Activated CD4-positive, CD25-positive, alpha-beta regulatory T cell (primary cell): ENCODE measurements around the gene NTMT1.
"Not testable (repeated sequence)": the region's sequence is repeated elsewhere in the genome, so short reads cannot be mapped to it uniquely, and the experiment has no call there.

Experiments
- DNase-seq, 4 experiments: peaks; one replicate each; lab custom pipeline; 2025; lab: John Stamatoyannopoulos, UW

Gene NTMT1, protein sequence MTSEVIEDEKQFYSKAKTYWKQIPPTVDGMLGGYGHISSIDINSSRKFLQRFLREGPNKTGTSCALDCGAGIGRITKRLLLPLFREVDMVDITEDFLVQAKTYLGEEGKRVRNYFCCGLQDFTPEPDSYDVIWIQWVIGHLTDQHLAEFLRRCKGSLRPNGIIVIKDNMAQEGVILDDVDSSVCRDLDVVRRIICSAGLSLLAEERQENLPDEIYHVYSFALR

DNA sequence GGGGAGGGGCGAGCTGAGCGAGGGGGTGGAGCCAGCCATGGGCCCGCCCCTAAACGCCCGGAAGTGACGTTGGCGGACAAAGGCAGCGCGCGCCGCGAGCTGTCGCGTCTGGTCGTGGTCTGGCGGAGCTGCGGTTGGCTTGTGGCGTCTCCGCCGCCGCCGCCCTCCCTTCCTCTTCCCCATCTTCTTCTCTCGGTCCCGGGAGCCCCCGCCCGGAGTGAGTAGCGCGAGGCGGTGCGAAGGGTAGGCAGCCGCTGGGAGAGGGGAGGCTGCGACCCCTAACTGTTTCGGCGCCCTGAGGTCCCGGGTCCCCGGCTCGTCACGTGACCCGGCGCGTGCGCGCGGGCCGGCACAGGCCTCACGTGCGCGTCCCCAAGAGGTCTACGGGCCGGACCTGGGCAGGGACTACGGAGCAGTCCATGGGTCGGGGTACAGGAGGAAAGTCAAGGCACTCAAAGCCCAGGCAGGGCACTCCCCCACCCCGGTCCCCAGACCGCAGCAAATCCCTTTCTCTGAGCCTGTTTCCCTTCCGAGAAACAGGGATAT, at the start of gene NTMT1:
Gene NTMT1 (plus strand): TSS at position 85 of the 546 bp plus-strand sequence. CDS start 6,541 bp downstream, outside the sequence.
- DNase-seq = peak; percentile 76 to 85 (median 83)

DNA sequence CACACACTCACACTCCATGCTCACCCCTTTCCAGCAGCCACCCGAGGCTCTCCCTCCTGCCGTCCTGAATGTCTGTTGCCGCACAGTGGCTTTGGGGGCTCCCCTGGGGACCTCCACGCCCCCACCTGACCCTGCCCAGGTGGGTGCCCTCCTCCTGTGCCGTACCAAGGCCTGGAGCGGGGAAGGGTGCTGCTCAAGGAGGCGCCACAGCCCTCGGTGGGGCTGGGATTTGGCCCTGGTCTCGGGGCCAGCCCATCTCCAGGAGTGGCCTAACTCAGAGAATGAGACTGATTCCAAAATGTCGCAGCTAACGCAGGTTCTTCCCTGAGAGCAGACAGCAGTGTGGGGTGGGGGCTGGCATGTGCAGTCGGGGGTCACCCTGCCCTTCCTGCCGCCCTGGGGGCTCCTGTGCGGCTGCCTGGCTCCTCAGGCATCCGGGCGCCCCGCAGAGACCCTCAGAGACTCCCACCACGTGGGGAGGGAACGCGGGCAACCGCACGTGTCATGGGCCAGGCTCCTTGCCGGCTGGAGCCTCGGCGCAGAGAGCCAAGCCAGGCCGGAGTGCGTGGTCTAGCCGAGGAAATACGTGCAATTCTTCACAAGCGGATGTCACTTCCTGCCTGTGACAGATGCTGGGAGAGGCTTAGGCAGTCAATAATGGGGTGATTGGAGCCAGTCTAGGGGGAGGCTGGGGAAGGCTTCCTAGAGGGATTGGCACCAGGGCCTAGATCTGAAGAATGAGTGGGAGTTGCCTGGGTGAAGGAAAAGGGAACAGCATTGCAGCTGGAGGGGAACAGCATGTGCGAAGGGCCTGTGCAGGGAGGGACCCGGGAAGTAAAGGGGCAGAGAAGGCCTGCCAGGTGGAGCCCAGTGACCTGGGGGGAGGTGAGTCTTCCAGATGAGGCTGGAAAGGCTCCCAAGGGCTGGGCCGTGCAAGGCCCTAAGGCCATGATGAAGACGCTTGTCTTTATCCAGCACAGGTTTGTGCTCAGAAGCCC, 49.1 kb upstream of the NTMT1 start:
- DNase-seq = no peak

DNA sequence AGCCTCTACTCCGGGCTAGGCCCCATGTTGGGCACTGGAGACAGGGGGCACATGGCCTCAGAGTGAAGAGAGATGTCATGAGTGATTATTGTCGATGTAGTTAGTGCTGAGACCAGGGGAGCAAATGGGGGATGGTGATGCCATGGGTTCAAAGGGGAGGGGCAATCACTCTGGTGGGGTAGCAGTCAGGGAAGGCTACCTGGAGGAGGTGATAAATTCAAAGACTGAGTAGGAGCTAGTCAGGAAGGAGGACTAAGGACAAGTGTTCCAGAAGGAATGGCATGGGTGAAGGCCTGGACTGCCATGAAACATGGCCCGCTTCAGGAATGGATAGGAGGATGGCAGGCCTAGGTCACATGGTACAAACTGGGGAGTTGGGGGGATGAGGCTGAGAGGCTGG, 46.7 kb upstream of the NTMT1 start:
- DNase-seq = no peak

DNA sequence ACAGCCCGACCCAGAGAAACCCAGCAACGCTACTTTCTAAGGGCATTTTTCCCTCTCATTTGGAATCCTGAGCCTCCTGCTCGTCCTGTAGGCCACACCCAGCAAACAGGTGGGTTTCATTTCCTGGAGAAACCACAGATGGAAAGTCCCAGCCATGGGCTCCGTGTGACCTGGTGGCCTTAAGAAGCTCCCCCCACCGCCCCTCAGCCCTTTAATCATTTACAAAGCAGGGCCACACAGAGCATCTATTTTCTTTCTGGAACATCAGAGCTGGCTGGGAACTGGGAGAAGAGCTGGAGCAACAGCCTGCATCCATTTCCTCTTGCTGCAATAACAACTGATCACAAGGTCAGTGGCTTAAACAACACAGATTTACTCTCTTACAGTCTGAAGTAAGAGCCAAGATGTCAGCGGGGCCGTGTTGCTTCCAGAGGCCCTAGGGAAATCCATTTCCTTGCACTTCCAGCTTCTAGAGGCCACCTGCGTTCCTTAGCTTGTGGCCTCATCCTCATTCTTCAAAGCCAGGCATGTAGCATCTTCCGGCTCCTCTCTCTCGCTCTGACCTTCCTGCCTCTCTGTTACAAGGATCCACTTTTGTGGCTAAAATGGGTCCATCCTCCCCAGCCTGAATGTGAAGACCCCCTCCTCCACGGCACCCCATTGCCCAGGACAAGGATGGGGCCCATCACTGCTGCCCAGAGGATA, 45.6 kb upstream of the NTMT1 start:
- DNase-seq = no peak

DNA sequence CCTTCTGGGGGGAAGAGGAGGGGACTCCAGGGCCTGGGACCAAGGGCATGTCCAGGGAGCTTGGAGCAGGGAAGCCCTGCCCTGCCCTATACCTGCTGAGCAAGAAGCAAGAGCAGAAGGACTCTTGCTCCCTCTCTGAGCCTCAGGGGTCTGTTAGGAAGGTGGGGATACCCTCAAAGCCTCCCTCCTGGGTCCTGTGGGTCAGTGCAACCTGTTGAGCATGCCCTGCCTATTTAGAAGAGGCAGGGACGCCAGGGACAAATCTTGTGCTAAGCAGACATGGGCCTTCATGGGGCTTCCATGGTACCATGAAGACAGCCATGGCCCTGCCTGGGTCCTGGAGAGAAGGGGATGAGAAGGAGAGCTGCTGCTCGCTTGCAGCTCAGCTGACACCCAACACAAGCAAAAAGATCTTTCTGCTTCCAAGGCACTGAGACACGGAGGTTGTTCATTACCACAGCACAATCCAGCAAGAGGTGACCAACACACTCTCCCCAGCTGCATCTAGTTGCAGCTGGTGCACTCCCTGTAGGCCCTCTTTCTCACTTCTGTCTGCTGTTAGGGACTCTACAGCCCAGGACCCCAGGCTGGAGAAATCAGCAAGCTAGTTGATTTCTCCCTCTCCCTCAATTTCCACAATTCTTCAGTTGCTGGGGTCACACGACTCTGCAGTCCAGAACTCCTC, 44.3 kb upstream of the NTMT1 start:
- DNase-seq = no peak

DNA sequence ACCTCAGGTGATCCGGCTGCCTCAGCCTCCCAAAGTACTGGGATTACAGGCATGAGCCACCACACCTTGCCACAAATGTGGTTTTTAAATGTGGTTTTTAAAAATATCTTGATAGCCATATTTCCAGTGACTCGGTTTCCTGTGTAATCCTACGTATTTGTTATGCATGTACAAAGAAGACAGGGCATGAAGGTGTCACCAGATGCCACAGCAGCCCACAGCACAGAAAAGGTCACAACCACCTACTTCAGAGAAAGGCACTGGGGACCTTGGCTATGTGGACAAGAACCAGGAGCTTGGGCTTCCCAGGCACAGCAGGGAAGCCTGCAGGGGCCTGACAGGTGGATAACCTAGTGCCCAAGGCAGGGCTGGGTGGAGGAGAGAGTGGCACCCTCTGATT, 43.1 kb upstream of the NTMT1 start:
- no peak for DNase-seq

DNA sequence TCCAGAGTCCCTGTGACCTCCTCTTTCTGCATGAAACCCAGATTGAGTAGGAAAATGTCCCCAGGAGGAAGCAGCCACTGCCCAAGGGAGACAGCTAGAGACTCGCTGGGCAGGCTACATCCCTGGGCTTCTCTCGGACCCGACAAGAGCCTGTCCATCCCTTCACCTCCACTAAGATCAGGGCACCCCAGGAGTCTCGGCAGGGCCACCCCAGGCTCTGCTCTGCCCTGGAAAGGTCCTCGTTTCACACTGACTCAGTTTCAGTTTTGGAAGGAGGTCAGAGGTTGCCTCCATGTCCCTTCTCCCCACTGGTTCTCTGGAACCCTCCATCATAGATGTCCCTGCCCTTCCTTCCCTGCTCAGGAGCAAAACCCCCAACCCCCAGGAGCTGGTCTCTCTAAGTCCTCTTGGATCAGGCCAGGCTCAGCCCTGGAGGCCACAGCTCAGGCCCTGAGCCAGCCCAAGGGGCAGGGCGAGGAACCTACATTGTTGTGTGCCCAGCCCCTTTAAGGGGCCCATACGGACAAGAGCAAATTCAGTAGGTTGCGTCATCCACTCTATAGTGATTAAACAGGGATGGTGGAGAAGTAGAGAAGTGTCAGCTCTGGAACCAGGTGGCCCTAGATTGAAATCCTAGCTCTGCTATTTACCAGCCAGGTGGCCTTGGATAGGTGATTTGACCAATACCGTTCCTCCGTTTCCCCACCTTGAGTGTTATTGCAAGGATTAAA, 42.5 kb upstream of the NTMT1 start:
- no peak for DNase-seq

DNA sequence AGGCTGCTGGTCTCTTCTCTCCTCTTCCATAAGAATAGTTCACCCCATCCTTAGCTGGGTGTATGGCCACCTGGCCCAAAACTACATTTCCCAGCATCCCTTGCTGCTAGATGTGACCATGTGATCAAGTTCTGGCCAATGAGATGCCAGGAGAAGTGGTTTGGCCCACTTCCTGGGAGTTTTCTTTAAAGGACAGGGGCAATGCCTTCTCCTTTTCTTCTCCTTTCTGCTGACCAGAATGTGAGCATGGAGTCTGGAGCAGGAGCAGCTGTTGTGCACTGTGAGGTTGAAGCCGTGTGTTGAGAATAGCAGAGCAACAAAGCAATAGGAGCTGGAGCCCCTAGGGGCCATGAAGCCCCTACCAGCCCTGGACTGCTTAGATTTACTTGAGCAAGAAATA, 41.8 kb upstream of the NTMT1 start:
- DNase-seq = no peak

DNA sequence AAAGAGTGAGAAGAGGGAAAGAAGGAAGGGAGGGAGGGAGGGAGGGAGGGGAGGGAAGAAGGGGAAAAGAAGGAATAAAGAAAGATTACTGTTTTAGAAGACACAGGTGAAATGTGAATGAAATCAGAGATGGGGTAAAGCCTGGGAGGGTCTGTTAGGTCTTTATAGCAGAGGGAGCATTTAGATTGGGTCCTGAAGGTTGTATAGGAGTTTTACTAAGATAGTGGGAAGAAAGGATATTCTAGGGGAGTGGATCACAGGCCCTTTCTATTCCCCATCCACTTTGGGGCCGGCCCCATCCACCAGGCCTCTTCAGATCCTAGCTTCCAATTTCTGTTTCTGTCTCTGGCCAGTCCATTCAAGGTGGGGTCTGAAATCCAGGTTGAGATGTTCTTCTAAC, 40.6 kb upstream of the NTMT1 start:
- DNase-seq = no peak

DNA sequence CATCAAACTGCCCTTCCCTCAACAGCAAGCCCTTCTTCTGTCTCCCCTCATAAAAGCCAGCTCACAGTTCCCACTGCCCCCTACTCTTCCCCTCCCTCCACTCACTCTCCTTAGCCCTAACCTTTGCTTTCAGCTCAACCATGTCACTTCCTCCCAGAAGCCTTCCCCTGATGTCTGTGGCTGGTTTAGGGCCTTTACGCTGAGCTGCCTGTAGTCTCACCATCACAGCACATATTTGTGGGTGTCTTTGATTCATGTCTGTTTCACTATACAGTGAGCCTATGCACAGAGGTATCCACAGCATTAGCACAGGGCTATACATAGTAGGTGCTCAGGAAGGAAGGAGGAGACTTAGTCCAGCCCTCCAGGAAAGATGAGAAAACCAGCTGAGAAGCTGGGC, 39.7 kb upstream of the NTMT1 start:
- DNase-seq = no peak

DNA sequence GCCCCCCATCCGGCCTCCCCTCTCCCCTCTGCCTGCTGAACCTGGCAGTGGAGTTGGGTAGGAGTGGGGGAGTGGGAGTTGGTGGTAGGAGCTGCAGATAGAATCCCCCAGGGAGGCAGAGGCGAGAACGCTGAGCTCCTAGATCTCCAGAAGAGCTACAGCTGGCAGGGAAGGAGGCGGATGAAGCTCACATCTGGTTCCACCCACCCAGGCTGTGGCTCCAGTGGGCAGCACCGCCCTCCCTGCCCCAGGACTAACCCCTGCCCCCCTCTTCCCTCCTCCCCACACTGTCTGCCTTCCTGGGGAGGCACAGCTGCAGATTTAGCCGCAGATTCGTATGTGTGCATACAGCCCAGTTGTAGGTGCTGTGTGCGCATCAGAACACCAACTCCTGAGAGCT, 39.3 kb upstream of the NTMT1 start:
- DNase-seq = no peak

DNA sequence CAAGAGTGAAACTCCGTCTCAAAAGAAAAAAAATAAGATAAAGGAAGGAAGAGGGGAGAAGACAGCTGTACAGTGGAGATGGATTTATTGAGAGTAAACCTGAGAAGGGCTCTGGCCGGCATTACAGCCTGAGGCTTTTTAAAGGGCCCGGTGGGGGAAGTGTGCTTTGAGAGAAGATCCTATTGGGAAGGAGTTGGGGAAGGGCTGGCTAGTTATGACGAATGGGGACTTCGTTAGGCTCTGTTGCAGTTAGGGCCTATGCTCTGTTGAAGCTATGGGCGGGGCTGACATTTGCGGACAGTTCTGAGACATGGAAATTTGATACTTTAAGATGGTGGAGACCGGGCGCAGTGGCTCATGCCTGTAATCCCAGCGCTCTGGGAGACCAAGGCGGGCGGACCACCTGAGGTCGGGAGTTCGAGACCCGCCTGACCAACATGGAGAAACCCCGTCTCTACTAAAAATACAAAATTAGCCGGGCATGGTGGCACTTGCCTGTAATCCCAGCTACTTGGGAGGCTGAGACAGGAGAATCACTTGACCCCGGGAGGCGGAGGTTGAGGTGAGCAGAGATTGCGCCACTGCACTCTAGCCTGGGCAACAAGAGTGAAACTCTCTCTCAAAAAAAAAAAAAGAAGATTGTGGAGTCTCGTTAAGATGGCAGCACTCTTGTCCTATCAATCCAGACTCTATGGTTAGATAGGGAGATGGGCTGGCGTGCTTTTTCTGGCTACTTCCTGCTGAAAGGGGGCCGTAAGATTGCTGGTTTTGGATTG, 38.3 kb upstream of the NTMT1 start:
- DNase-seq = no peak

DNA sequence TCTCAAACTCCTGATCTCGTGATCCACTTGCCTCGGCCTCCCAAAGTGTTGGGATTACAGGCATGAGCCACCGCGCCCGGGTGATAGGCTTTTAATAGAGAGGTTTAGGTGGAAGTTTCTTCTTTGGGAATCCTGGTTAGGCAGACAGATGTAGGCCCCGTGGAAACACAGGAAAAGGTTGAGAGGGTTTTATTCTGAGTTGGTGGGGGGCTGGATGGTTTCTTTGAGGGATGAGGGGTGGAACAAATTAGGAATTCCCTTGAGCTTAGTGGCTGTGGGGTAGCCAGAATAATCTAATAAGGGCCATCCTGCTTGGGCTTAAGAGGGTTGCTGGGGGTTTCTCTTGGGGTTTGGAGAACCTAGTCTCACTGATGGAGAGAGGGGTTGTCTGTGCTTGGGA, 35.5 kb upstream of the NTMT1 start:
- DNase-seq = no peak

DNA sequence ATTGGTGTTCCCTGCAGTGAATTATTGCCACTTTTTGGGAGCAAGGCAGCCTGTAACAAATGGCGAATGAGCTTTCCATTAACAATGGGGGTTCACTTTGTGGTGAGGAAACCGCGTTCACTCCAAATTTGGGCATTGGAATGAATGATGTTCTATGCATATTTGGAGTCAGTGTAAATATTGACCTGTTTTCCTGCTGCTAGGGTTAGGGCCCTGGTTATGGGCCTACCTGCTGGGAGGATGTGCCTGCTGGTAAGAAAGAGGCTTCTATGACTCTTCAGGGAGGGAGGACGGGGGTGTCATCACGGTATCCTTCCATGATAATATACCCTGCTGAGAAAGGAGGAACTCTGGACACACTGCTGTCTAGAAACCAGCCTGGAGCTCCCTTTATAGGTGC, 34.0 kb upstream of the NTMT1 start:
- no peak for DNase-seq

DNA sequence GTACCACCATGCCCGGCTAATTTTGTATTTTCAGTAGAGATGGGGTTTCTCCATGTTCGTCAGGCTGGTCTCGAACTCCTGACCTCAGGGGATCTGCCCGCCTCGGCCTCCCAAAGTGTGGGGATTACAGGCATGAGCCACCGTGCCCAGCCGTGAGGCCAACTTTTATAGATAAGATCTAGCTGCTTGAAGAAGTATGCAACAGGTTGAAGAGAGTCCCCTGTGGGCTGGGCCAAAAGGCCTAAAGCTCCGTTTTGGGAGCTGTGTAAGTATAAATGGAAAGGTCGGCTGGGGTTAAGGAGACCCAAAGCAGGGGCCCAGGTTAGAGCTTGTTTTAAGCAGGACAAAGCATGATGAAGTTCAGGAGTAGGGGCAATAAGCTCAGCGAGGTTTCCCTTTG, 33.2 kb upstream of the NTMT1 start:
- DNase-seq = not testable (repeated sequence)

DNA sequence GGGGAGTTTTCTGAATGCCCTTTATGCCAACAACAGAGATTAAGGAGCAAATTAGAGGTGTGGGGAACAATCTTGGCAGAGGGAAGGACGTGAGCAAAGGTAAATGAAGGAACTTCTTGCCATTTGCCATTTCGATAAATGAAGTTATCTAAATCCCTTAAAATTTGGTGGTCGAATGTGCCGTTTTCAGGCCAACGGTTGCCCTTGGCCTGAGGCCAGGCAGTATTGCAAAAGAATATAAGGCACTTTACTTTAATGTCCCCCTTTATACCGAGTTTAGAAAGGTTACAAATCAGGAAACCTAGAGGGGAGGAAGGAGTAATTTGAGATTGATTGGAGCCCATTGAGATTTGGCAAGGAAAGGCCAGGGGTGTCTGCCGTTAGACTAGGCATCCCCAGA, 31.3 kb upstream of the NTMT1 start:
- no peak for DNase-seq

DNA sequence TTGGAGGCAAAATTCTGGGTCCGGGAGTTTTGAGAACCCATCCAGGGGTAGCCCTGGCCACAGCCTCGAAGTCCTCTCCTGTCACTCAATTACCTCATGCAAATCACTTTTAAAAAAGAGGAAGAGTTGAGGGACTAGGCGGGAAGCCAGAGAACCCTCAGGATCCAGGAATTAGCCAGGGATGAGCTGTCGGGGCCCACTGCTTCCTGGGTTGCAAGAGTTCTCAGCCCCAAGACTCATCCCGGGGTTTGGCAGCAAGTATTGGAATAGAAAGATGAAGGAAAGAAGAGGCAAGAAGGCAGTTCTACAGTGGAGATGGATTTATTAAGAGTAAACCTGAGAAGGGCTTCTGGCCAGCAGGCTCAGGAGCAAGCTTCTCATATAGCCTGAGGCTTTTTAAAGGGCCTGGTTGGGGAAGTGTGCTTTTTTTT, 30.6 kb upstream of the NTMT1 start:
- no peak for DNase-seq

DNA sequence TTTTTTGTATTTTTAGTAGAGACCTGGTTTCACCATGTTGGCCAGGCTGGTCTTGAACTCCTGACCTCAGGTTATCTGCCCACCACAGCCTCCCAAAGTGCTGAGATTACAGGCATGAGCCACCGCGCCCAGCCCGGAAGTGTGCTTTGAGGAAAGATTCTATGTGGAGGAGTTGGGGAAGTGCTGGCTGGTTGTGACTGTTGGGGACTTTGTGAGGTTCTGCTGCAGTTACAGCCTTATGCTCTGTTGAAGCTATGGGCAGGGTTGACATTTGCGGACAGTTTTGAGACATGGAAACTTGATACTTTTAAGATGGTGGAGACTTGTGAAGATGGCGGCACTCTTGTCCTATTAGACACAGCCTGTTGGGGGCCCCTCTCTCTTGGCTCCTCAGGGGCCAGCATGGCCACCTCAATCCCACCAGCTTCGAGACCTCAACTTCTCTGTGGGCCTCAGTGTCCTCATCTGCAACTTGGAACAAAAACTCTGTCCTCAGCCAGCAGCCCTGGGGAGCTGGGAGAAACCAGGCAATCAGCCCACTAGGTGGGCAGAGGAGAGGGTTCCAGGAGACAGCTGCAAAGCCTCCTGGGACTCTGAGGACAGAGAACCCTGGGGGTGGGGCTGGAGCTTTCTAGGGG, 29.9 kb upstream of the NTMT1 start:
- no peak for DNase-seq

DNA sequence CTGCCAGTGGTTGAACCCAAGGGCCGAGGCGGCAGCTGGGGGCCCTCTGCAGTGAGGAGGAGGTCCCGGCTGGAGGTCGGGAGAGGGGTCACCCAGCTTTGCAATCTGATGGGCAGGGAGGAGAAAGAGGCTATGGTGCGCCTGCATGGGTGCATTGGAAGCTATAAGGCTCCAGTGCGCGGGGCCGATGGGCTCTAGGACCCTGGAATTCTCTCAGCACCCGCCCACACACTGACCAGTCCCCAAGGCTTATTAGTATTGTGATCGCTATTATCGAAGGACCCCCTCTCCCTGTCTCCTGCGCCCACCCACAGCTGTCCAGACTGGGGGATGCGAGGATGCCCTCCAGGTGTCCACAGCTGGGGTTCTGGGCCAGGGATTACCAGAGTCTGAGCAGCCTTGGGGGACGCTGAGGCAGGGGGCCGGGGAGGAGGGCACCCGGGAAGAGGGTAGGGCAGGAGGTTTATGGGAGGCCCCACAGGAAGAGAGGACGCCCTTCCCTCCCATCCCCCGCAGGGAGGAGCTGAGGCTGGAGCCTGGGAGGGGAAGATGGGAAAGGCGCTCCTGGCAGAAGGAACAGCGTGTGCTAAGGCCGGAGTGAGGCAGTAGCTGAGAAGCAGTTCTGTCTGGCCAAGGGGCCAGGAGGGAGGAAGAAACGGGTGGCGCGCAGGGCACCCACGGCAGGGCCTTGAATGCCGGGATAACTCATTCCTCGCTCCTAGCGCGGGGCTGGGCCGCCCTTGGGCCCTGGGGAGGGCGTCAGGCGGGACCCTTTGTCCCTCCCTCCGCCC, 29.2 kb upstream of the NTMT1 start:
- DNase-seq = no peak
